ENCODE results near the gene HOXA3. TPM values are rescaled to one million over a fixed set of nuclear protein-coding genes. Genes with fewer than 3 reads are reported as not detected.
A peak's percentile ranks its signal among the peaks of the same experiment; 100 is the strongest.

The HOXA3 gene
- total RNA-seq, 1 donor from 2014 or later, result 14.4 TPM

DNA sequence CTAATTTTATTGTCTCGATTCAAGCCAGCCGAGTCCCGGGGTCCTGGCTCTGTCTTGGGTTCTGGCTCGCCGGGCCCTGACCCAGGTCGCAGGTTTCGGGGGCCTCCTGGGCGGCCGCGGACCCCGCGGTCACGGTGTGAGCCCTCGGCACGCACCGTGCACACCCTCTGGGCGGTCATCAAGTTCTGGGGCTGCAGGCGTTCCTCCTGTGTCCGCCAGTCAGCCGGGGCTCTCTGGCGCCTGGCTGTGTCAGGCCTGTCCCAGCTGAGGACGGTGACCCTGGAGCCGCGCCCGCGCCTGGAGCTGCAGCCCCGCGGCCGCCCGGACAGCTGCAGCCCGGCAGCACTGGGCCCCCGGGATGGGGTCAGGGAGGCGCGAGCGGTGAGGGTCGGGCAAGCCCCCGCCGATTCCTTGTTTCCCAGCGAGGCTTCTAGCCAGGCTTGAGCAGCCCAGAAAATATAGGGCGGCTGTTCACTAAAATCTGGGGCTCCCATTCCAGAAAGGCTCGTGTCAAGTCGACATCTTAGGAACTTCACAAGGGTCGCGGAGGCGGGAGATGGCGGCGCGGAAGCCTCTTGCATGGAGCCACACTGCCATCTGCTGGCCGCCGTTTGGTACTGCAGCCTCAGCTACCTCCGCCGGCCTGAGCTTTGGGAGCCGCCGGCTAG, 8.3 kb upstream of the HOXA3 start:
- H3K27me3 ChIP-seq, result peaks cover 11% of the 10 kb centered on the region
- peak overlapping the region; percentile 47 to 72 for H3K4me3 ChIP-seq
- no peaks in the 10 kb centered on the region for H3K9me3 ChIP-seq
- no peaks in the 10 kb centered on the region for H3K36me3 ChIP-seq
- intact Hi-C loops (cut with DNase I), result loop anchor here (1.0 to 10.0 kb wide), 3 partner anchors 474 to 1266 kb away; no protein-coding TSS in a partner anchor
- peak overlapping the region in 1 of 2 donors; percentile 51 for H3K27ac ChIP-seq
- H3K4me1 ChIP-seq, result no peaks in the 10 kb centered on the region
- TF ChIP-seq, protein P1, sequence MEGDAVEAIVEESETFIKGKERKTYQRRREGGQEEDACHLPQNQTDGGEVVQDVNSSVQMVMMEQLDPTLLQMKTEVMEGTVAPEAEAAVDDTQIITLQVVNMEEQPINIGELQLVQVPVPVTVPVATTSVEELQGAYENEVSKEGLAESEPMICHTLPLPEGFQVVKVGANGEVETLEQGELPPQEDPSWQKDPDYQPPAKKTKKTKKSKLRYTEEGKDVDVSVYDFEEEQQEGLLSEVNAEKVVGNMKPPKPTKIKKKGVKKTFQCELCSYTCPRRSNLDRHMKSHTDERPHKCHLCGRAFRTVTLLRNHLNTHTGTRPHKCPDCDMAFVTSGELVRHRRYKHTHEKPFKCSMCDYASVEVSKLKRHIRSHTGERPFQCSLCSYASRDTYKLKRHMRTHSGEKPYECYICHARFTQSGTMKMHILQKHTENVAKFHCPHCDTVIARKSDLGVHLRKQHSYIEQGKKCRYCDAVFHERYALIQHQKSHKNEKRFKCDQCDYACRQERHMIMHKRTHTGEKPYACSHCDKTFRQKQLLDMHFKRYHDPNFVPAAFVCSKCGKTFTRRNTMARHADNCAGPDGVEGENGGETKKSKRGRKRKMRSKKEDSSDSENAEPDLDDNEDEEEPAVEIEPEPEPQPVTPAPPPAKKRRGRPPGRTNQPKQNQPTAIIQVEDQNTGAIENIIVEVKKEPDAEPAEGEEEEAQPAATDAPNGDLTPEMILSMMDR (IDR thresholded peaks at IDR 0.05), result peak; percentile 97 to 100 (median 99)
- DNase-seq (ENCODE audit: low spot score in 2 of 2), result peak in 1 of 2 donors; percentile 93

DNA sequence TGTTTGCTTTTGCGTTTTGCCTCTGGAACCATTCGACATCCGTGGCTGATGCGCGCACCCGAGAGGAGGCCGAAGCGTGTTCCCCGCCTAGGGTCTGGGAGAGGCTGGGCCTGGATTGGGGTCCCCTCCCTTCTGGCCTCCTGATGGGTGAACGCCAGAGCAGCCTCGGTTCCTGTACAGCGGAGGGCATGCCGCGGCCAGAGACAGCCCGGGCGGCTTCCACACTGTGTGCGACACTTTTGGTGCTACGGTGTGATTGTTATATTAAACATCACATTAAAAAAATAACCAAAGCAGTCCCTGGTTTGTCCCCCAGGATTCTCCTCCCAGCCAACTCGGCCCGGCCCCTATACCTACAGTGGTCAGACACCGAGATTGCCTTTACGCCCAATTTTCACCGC, 7.8 kb upstream of the HOXA3 start:
- Histone ChIP-seq H3K36me3 (no peaks in the 10 kb centered on the region), H3K27me3 (peaks cover 9% of the 10 kb centered on the region), H3K4me3 (peak overlapping the region; percentile 47 to 72), H3K9me3 (no peaks in the 10 kb centered on the region), H3K27ac (no peak overlapping the region), H3K4me1 (peaks cover 3 to 4% of the 10 kb centered on the region in 2 donors)
- peak in 1 of 2 donors; percentile 63 for DNase-seq (ENCODE audit: low spot score in 2 of 2)
- intact Hi-C loops (cut with DNase I), result loop anchor here (2.0 to 10.0 kb wide), 2 partner anchors 473 to 1265 kb away; no protein-coding TSS in a partner anchor
- TF ChIP-seq, protein P1 (IDR thresholded peaks at IDR 0.05), result no peak

DNA sequence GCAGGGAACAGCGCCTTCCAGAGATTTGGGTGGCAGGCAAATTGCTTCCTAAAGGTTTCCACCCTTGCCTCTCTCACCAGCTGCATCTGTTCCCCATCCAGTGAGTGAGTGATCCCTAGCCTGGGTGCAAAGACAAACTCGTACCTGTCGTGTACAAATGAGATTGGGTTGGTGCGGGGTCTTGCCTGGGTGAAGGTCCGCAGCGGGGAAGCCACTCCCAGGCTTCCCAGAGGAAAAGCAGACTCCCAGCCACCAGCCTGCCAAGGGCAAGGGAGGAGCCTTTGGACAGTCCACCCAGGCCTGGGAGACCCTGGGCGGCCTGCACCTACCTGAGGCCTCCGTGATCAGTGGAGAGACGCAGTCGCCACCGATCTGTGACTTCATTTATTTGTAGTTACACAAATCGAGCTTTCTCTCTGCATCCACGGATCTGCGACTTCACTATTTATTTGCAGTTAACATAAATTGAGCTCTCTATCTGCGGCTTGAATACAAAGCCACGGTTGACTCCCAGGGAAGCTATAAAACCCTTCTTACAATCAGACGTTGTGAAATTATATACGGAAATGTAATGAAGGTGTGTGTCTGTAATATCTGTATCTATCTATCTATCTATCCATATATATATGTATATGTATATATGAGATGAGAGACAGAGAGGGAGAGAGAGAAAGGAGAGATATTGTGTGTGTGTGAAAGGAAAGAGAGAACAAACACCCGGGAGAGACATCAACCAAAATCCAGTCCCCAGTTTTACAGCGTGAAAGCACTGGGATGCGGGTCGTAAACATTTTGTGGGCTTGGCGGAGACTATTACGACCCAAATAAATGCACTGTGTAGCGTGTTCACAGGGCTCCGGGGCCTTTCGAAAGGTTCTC, 7.1 kb upstream of the HOXA3 start:
- Histone ChIP-seq H3K4me1 (peaks cover 3 to 5% of the 10 kb centered on the region in 2 donors), H3K9me3 (no peaks in the 10 kb centered on the region), H3K27me3 (peaks cover 2% of the 10 kb centered on the region), H3K27ac (no peak overlapping the region), H3K4me3 (no peak overlapping the region), H3K36me3 (no peaks in the 10 kb centered on the region)
- intact Hi-C loops (cut with DNase I), result loop anchor here (2.0 to 10.0 kb wide), 3 partner anchors 473 to 1302 kb away; no protein-coding TSS in a partner anchor
- TF ChIP-seq, protein P1 (IDR thresholded peaks at IDR 0.05), result no peak
- DNase-seq (ENCODE audit: low spot score in 2 of 2), result peak in 1 of 2 donors; percentile 62

DNA sequence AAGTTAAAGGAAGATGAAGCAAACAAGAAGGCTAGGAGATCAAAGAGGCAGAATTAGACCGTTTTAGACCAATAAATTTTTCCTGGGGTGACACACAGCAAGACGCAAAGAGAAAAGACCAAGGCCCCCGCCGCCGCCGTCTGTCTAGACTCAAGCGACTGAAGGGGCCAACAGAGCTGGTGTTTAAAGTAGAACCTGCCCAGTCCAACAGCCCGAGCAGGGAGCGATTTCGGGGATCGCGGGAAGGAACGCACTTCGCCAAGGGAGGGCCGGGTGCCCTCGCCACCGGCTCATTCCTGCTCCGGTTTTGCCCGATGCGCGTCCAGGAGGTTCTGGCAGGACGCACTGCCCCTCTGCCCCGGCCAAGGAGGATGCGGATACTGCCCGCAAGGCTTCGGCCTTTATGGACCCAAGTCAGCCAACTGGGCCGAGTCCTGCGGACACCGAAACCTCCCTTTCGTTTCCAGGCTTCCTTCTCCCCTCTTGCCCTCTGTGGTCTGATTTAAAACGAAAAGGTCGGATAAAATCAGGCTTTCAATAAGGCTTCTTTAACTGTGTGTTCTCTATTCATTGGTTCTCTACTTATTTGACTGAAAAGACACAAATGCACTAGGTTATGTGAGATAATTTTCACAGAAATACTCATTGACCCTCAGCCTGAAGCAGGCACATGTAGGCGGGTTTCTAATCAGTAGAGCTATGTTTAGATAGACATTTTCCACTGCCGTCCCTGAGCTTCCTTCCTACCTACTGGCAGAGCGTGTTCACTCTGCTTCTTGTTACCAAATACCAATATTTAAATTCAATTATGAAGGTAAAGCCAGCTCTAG, 6.3 kb upstream of the HOXA3 start:
- Histone ChIP-seq H3K27me3 (no peaks in the 10 kb centered on the region), H3K36me3 (no peaks in the 10 kb centered on the region), H3K4me1 (peaks cover 3 to 5% of the 10 kb centered on the region in 2 donors), H3K27ac (no peak overlapping the region), H3K4me3 (no peak overlapping the region), H3K9me3 (no peaks in the 10 kb centered on the region)
- intact Hi-C loops (cut with DNase I), result loop anchor here (5.0 kb wide), 1 partner anchor 1301 kb away; no protein-coding TSS in a partner anchor
- TF ChIP-seq, protein P1 (IDR thresholded peaks at IDR 0.05), result no peak
- DNase-seq (ENCODE audit: low spot score in 2 of 2), result peak in 1 of 2 donors; percentile 58

Measured in ascending aorta (tissue), 2 donors.